ENCODE results near the gene ACSS1. TPM values are rescaled to one million over a fixed set of nuclear protein-coding genes. Genes with fewer than 3 reads are reported as not detected.

ACSS1 gene
- total and polyA plus RNA-seq, 2 donors from 2014 or later = 30.6 to 72.3 TPM

- Histone ChIP-seq H3K27ac (ENCODE audit: low read depth in 2 of 2, low read length in 2 of 2) (peak overlapping the region in 1 of 2 donors; percentile 48), H3K4me3 (ENCODE audit: low read length in 3 of 3) (no peak overlapping the region), H3K9me3 (ENCODE audit: control insufficient read depth in 2 of 3, insufficient read depth in 1 of 3, low read length in 3 of 3) (no peaks in the 10 kb centered on the region), H3K4me1 (ENCODE audit: control insufficient read depth in 2 of 3, insufficient read depth in 2 of 3, low read depth in 1 of 3, low read length in 3 of 3) (peaks cover 0 to 7% (median 0%) of the 10 kb centered on the region in 3 donors), H3K9ac (ENCODE audit: low read length in 3 of 3) (no peak overlapping the region), H3K27me3 (ENCODE audit: control insufficient read depth, insufficient read depth, low read length) (no peaks in the 10 kb centered on the region), H3K36me3 (ENCODE audit: control insufficient read depth in 2 of 3, insufficient read depth in 3 of 3, low read length in 3 of 3) (peaks cover 0 to 2% (median 0%) of the 10 kb centered on the region in 3 donors)
- intact Hi-C loops (cut with DNase I) = loop anchor here (5.0 to 10.0 kb wide), 2 partner anchors 63 to 175 kb away; no protein-coding TSS in a partner anchor
- DNase-seq = peak in 1 of 5 donors; percentile 55
- TF ChIP-seq CTCF (IDR thresholded peaks at IDR 0.05; ENCODE audit: borderline replicate concordance, extremely low read depth, insufficient read depth) = no peak
- FAIRE-seq = no peak
Observed at GRCh38 chr20:24999568-24999967, 58.4 kb downstream of the ACSS1 start.

GRCh38 chr20:24998631-24999445 is 59.1 kb downstream of the ACSS1 start:
- H3K27ac ChIP-seq (ENCODE audit: low read depth in 2 of 2, low read length in 2 of 2) = no peak overlapping the region
- peaks cover 0 to 2% (median 0%) of the 10 kb centered on the region in 3 donors for H3K36me3 ChIP-seq (ENCODE audit: control insufficient read depth in 2 of 3, insufficient read depth in 3 of 3, low read length in 3 of 3)
- no peak for TF ChIP-seq CTCF (IDR thresholded peaks at IDR 0.05; ENCODE audit: borderline replicate concordance, extremely low read depth, insufficient read depth)
- H3K4me1 ChIP-seq (ENCODE audit: control insufficient read depth in 2 of 3, insufficient read depth in 2 of 3, low read depth in 1 of 3, low read length in 3 of 3) = peaks cover 0 to 9% (median 5%) of the 10 kb centered on the region in 3 donors
- H3K9ac ChIP-seq (ENCODE audit: low read length in 3 of 3) = no peak overlapping the region
- H3K4me3 ChIP-seq (ENCODE audit: low read length in 3 of 3) = no peak overlapping the region
- no peak for FAIRE-seq
- intact Hi-C loops (cut with DNase I) = loop anchor here (5.0 to 10.0 kb wide), 2 partner anchors 63 to 176 kb away; no protein-coding TSS in a partner anchor
- H3K27me3 ChIP-seq (ENCODE audit: control insufficient read depth, insufficient read depth, low read length) = no peaks in the 10 kb centered on the region
- peak in 1 of 5 donors; percentile 19 for DNase-seq
- no peaks in the 10 kb centered on the region for H3K9me3 ChIP-seq (ENCODE audit: control insufficient read depth in 2 of 3, insufficient read depth in 1 of 3, low read length in 3 of 3)

GRCh38 chr20:24998121-24998520 is 59.8 kb downstream of the ACSS1 start:
- no peaks in the 10 kb centered on the region for H3K27me3 ChIP-seq (ENCODE audit: control insufficient read depth, insufficient read depth, low read length)
- TF ChIP-seq CTCF (IDR thresholded peaks at IDR 0.05; ENCODE audit: borderline replicate concordance, extremely low read depth, insufficient read depth) = no peak
- no peak overlapping the region for H3K27ac ChIP-seq (ENCODE audit: low read depth in 2 of 2, low read length in 2 of 2)
- peaks cover 0 to 9% (median 6%) of the 10 kb centered on the region in 3 donors for H3K4me1 ChIP-seq (ENCODE audit: control insufficient read depth in 2 of 3, insufficient read depth in 2 of 3, low read depth in 1 of 3, low read length in 3 of 3)
- H3K36me3 ChIP-seq (ENCODE audit: control insufficient read depth in 2 of 3, insufficient read depth in 3 of 3, low read length in 3 of 3) = peaks cover 0 to 2% (median 0%) of the 10 kb centered on the region in 3 donors
- FAIRE-seq (no peak), DNase-seq (peak in 2 of 5 donors; percentile 6 to 18)
- intact Hi-C loops (cut with DNase I) = loop anchor here (5.0 to 10.0 kb wide), 2 partner anchors 64 to 177 kb away; no protein-coding TSS in a partner anchor
- no peak overlapping the region for H3K9ac ChIP-seq (ENCODE audit: low read length in 3 of 3)
- no peak overlapping the region for H3K4me3 ChIP-seq (ENCODE audit: low read length in 3 of 3)
- H3K9me3 ChIP-seq (ENCODE audit: control insufficient read depth in 2 of 3, insufficient read depth in 1 of 3, low read length in 3 of 3) = no peaks in the 10 kb centered on the region

Measured in kidney (tissue), 14 donors.